B cell (primary cell): ENCODE results near the gene BHLHE41. TPM values are rescaled to one million over a fixed set of nuclear protein-coding genes. Genes with fewer than 3 reads are reported as not detected.

Experiments
- ATAC-seq: fragments of 200-7000 bp; cut with Tn5 transposase; one replicate; pipeline ENCODE4 v1.10.0; 2021; ENCODE audit warnings: low read depth, mild to moderate bottlenecking, moderate number of reproducible peaks, moderate library complexity
- CTCF ChIA-PET: fragments of 350-600 bp; sonication (Branson Sonifier 250); formaldehyde crosslinking; loops from one replicate; lab custom pipeline; 2021; ENCODE audit warnings: antibody characterized with exemption, inconsistent platforms; lab: Charles Lee
- POLR2A ChIA-PET: fragments of 350-600 bp; sonication (Branson Sonifier 250); formaldehyde crosslinking; loops from one replicate; lab custom pipeline; 2021; ENCODE audit warnings: antibody characterized with exemption; lab: Charles Lee
- DNase-seq: peaks from one replicate; pipeline ENCODE4 v3.0.0; 2013
- H2AFZ ChIP-seq: 2 replicates; pipeline ENCODE4 v1.6.1; 2012; ENCODE audit warnings: mild to moderate bottlenecking, low read depth, low read length; ENCODE audit not compliant: insufficient read depth, poor library complexity, severe bottlenecking
- H3K27ac ChIP-seq, 2 donors: 1 replicate in 1 of 2; 2 replicates in 1 of 2; pipeline ENCODE4 v1.5.1; 2012 to 2013; ENCODE audit warnings: low read length in 2 of 2, mild to moderate bottlenecking in 2 of 2, moderate library complexity in 1 of 2
- H3K27me3 ChIP-seq, 4 experiments: fragments of 200-600 bp in 1 of 4; sonication (generic) in 1 of 4; replicated peaks in 1 of 4; 1 replicate in 2 of 4; 2 replicates in 2 of 4; pipeline versions ENCODE4 v1.6.1 to v1.7.0; 2013 to 2016; ENCODE audit warnings: low read length in 3 of 4, mild to moderate bottlenecking in 2 of 4, mixed read lengths in 1 of 4, moderate library complexity in 1 of 4; ENCODE audit not compliant: insufficient read depth in 4 of 4, control insufficient read depth in 3 of 4; ENCODE audit errors: control extremely low read depth in 1 of 4
- H3K36me3 ChIP-seq, 2 experiments: replicated peaks in 1 of 2; 1 replicate in 1 of 2; 2 replicates in 1 of 2; pipeline versions ENCODE4 v1.6.1 to v1.7.1; 2013; ENCODE audit warnings: low read length in 1 of 2; ENCODE audit not compliant: insufficient read depth in 2 of 2, control insufficient read depth in 1 of 2; ENCODE audit errors: control extremely low read depth in 1 of 2, extremely low read depth in 1 of 2
- H3K4me1 ChIP-seq, 2 donors: fragments of 200-600 bp in 1 of 2; sonication (generic) in 1 of 2; 1 replicate in 1 of 2; 2 replicates in 1 of 2; pipeline versions ENCODE4 v1.5.1 to v1.6.1; 2013 to 2017; ENCODE audit warnings: low read length in 2 of 2; ENCODE audit not compliant: control insufficient read depth in 2 of 2, insufficient read depth in 2 of 2
- H3K4me2 ChIP-seq: replicated peaks from 2 replicates; pipeline ENCODE3; 2012; ENCODE audit warnings: mild to moderate bottlenecking, low read depth, low read length; ENCODE audit not compliant: poor library complexity, severe bottlenecking
- H3K4me3 ChIP-seq, 5 experiments: fragments of 200-600 bp in 1 of 5; sonication (generic) in 1 of 5; 1 replicate in 3 of 5; 2 replicates in 2 of 5; pipeline versions ENCODE4 v1.5.1 to v1.7.0; 2011 to 2016; ENCODE audit warnings: low read length in 4 of 5, mild to moderate bottlenecking in 4 of 5, low read depth in 2 of 5, control low read depth in 1 of 5, moderate library complexity in 1 of 5; ENCODE audit not compliant: insufficient read depth in 1 of 5; ENCODE audit errors: control extremely low read depth in 1 of 5, extremely low read depth in 1 of 5
- H3K79me2 ChIP-seq: fragments of 200-600 bp; sonication (generic); one replicate; pipeline ENCODE4 v1.6.0; 2016; ENCODE audit warnings: low read length; ENCODE audit not compliant: control insufficient read depth, insufficient read depth
- H3K9ac ChIP-seq: fragments of 200-600 bp; sonication (generic); 2 replicates; pipeline ENCODE4 v1.6.1; 2017; ENCODE audit warnings: mild to moderate bottlenecking, low read length, moderate library complexity
- H3K9me3 ChIP-seq, 3 donors: one replicate each; pipeline versions ENCODE4 v1.6.1 to v1.7.1; 2013; ENCODE audit warnings: low read length in 2 of 3; ENCODE audit not compliant: control insufficient read depth in 2 of 3, insufficient read depth in 1 of 3; ENCODE audit errors: control extremely low read depth in 1 of 3
- H4K20me1 ChIP-seq: 2 replicates; pipeline ENCODE4 v1.6.0; 2012; ENCODE audit warnings: mild to moderate bottlenecking, low read length; ENCODE audit not compliant: insufficient read depth, control insufficient read depth, poor library complexity, severe bottlenecking
- H3K27ac Mint-ChIP-seq: one replicate; pipeline ENCODE4 v1.8.0; 2021; ENCODE audit warnings: mixed read lengths
- H3K27me3 Mint-ChIP-seq: one replicate; pipeline ENCODE4 v1.8.0; 2021; ENCODE audit warnings: mixed read lengths
- H3K4me1 Mint-ChIP-seq: one replicate; pipeline ENCODE4 v1.8.0; 2021; ENCODE audit warnings: mixed read lengths
- H3K4me3 Mint-ChIP-seq: one replicate; pipeline ENCODE4 v1.8.0; 2021; ENCODE audit warnings: mixed read lengths
- H3K9me3 Mint-ChIP-seq: one replicate; pipeline ENCODE4 v1.8.0; 2022; ENCODE audit warnings: mixed read lengths; ENCODE audit not compliant: insufficient read depth
- CTCF ChIP-seq: fragments of 200-600 bp; IDR thresholded peaks from one replicate; pipeline ENCODE4 v1.8.0; 2022; ENCODE audit warnings: antibody characterized with exemption, mild to moderate bottlenecking
- EZH2 ChIP-seq: IDR thresholded peaks from 2 replicates; pipeline ENCODE4 v1.6.1; 2012; ENCODE audit warnings: borderline replicate concordance, low read depth, mild to moderate bottlenecking, moderate library complexity, low read length; ENCODE audit not compliant: insufficient read depth, poor library complexity, severe bottlenecking
- WGBS: methylation state at CpG from one replicate; pipeline ENCODE4 v1.1.5; 2013; ENCODE audit warnings: missing lambda C conversion rate; ENCODE audit not compliant: insufficient coverage; 5-methylcytosine and 5-hydroxymethylcytosine counted together
- intact Hi-C: fragments of 100-400 bp; cut with micrococcal nuclease; formaldehyde crosslinking; loops from one replicate; pipeline ENCODE4 v1.10.0; 2022
- polyA plus RNA-seq: library from polyadenylated mRNA; depleted of rRNA; stranded (reverse); fragments of >200 nt; gene quantifications from 2 replicates; pipeline ENCODE4 v1.2.3, GENCODE V29; 2012
- total RNA-seq, 2 donors: library from RNA; stranded (reverse); fragments of 120-200 nt in 1 of 2; gene quantifications; 1 replicate in 1 of 2; 2 replicates in 1 of 2; pipeline versions ENCODE4 v1.2.3 to v1.2.4, GENCODE V29; 2013 to 2022

The BHLHE41 gene
- total and polyA plus RNA-seq, 2 donors (not counting 1 experiment from before 2014, with no cell fraction given): 12.0 to 57.2 TPM

GRCh38 chr12:26088998-26089397, 35.8 kb downstream of the BHLHE41 start:
- ATAC-seq: peak; percentile 71
- ChIA-PET POLR2A (no interaction called here), CTCF (interaction anchor here (0.6 to 1.7 kb wide), 3 partner anchors 8 to 345 kb away, joined by 3 to 6 read pairs (median 3); no protein-coding TSS in a partner anchor)
- Histone ChIP-seq H3K4me3 (no peak overlapping the region), H3K4me2 (no peak overlapping the region), H3K79me2 (no peaks in the 10 kb centered on the region), H3K9me3 (peaks cover 0 to 4% (median 0%) of the 10 kb centered on the region in 3 donors), H3K36me3 (no peaks in the 10 kb centered on the region), H2AFZ (no peak overlapping the region), H3K9ac (no peak overlapping the region), H3K27me3 (no peaks in the 10 kb centered on the region), H3K27ac (no peak overlapping the region), H4K20me1 (no peaks in the 10 kb centered on the region), H3K4me1 (no peaks in the 10 kb centered on the region)
- Mint-ChIP-seq H3K4me1 (peaks cover 5% of the 10 kb centered on the region), H3K27me3 (no peaks in the 10 kb centered on the region), H3K27ac (no peak overlapping the region), H3K4me3 (no peak overlapping the region), H3K9me3 (no peaks in the 10 kb centered on the region)
- WGBS: 50% methylated on average over 1 of the region's 2 CpGs
- DNase-seq: peak; percentile 58
- intact Hi-C loops: no loop called here
- no peak for TF ChIP-seq CTCF
- no peak for TF ChIP-seq EZH2

- ChIA-PET POLR2A (no interaction called here), CTCF (no interaction called here)
- Histone ChIP-seq H3K4me1 (no peaks in the 10 kb centered on the region), H3K36me3 (no peaks in the 10 kb centered on the region), H2AFZ (no peak overlapping the region), H3K9me3 (peaks cover 0 to 7% (median 0%) of the 10 kb centered on the region in 3 donors), H4K20me1 (no peaks in the 10 kb centered on the region), H3K4me3 (no peak overlapping the region), H3K79me2 (no peaks in the 10 kb centered on the region), H3K9ac (no peak overlapping the region), H3K4me2 (no peak overlapping the region), H3K27ac (no peak overlapping the region), H3K27me3 (no peaks in the 10 kb centered on the region)
- intact Hi-C loops: no loop called here
- Mint-ChIP-seq H3K27me3 (no peaks in the 10 kb centered on the region), H3K9me3 (peaks cover 8% of the 10 kb centered on the region), H3K4me3 (no peak overlapping the region), H3K4me1 (peaks cover 5% of the 10 kb centered on the region), H3K27ac (no peak overlapping the region)
- no peak for TF ChIP-seq EZH2
- ATAC-seq (no peak), DNase-seq (no peak)
- WGBS: no CpG with 5 or more reads among the region's 1 CpG
These were observed 37.9 kb downstream of the BHLHE41 start for GRCh38 chr12:26086936-26087335.
